Measurements from ENCODE around the gene LY9.

LY9 gene

DNA sequence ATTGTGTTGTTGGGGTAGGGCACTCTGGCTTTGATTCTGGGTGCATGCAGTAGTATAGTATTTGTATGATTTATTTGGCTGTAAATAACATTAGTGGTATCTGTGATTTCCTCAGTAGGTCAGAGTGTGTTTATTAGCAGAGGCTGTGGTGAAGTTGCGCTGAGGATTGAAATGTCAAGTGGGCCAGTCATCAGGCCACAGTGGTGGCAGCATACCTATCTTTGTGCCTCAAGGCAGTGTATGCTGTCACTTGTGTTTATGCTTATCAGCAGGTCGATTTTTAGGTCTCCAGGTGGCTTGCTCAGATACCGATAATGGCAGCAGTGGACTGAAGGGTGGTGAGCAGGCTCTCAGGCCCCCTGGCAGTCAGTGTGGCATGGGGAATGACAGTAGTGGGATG, 11.3 kb downstream of the LY9 start:
- no peak for DNase-seq

DNA sequence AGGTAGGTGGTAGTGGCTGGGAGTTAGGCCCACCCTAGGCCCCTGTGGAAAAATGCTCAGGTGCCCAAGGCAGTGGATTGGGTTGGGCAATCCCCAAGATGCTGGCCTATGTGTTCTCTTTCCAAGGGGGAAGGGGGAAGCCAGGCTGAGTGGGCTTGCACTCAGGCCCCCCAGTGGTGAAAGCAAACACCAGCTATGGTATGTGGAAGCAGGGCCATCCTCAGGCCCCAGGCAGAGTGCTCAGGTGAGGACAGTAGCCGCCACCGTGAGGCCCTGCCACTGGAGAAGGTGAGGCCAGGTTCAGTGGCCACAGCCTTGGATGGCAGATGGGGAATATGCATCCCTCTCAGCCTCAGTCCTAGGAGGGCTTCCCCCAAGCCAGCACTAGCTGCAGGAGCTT, 11.8 kb downstream of the LY9 start:
- DNase-seq, result no peak

DNA sequence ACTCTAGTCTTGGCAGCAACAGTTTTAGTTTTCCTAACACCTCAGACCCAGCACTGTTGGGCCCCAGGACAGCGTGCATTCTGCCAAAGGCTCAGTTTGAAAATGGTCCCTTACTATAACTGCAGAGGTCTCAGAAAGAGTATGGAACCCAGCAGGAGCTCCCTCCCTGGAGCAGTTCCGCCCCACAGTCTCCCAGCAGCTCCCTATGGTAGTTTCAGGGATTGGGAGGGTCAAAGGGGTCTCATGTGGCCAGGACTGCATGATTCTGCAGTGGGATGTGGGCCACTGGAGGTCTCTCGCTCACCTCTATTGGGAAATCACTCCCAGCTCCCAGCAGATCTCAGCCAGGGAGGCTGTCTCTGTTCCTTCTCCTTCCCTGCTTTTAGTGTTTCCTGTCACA, 12.3 kb downstream of the LY9 start:
- no peak for DNase-seq

DNA sequence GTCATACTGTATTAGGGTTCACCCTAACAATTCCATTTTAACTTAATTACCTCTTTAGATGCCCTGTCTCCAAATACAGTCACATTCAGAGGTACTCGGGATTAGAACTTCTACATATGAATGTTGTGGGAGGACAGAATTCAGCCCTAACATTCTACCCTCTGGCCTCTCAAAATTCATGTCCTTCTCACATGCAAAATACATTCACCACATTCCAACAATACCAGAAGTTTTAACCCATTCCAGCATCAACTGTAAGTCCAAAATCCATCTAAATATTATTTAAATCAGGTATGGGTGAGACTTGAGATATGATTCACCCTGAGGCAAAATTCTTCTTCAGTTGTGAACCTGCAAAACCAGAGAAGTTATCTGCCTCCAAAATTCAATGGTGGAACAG, 14.5 kb downstream of the LY9 start:
- no peak for DNase-seq

DNA sequence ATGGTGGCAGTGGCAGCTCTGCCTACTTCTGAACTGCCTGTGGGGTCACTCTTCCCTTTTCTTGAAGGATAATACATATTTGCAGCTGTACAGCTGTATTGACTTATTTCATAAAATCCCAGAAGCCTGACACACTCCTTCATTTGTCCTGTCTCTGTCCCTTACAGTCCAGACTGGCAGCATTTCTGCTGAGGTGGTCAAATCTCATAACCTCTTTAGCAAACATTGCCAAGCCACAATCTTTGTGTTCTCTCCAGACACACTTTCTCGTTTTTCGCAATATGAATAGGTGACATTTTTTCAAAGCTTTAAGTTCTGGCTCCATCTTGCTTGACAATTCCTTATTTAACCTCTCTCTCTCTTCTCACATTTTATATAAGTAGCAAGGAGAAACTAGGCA, 15.2 kb downstream of the LY9 start:
- no peak for DNase-seq

DNA sequence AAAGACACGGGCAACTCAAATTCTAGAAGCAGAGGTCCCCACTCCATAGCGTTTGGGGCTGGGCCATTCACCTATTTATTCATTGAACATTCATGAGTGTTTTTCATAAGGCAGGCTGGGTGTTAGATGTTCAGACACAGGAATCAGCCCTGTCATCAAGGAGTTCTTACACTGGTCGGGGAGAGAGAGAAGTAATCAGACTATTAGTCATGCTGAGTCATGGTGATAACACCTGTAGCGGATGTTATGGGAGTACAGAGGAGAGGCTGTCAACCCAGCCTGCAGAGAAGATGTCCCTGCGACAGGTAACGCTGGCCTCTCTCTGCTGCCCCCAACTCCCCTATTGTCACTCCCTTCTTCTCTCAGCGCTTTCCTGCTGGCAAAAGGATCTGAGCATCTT, 17.2 kb downstream of the LY9 start:
- peak; percentile 77 for DNase-seq

DNA sequence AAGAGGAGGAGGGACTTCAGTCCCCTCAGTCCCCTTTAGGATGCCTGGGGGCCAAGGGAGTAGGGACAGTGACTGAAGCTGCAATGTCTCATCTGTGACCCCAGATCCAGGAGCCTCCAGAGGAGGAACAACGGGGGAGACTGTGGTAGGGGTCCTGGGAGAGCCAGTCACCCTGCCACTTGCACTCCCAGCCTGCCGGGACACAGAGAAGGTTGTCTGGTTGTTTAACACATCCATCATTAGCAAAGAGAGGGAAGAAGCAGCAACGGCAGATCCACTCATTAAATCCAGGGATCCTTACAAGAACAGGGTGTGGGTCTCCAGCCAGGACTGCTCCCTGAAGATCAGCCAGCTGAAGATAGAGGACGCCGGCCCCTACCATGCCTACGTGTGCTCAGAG, 18.3 kb downstream of the LY9 start:
- DNase-seq, result no peak

DNA sequence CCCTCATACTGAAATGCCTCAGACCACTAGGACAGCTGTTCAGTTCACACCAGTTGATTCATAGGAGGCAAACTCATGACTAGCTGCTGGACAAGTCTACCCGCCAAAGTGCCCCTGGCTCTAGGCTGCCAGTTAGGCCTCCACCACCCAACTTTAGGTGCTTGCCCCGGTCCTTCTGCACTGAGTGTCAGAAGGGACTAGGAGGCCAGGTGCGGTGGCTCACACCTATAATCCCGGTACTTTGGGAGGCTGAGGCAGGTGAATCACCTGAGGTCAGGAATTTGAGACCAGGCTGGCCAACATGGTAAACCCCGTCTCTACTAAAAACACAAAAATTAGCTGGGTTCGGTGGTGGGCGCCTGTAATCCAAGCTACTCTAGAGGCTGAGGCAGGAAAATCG, 18.9 kb downstream of the LY9 start:
- no peak for DNase-seq

DNA sequence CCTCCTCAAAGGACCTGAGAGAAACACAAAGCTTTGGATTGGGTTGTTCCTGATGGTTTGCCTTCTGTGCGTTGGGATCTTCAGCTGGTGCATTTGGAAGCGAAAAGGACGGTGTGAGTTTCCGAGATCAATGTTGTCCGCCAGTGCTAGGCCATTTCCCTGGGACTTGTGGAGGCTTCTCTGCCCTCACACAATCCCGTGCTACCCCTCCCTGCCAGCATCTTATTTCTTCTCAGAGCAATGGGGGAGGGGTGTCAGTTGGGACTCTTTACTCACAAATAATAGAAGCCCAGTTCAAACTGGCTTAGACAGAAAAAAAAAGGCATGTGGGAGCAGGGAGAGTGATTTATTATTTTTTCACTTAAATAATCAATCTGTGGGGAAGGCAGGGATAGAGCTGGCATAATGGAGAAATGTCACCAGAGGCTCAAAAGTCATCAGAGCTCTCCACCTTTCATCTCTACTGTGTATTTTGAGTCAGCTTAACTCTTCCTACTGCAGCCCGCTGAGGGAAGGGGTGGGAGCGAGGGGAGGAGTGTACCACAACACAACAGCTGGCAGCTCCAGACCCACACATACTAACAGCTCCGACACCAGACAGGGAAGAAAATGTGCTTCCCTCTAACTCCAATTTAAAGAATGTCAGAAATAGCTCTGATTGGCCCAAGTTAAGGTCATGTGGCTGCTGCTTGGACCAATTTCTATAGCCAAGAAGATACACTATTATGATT, 22.4 kb downstream of the LY9 start:
- no peak for DNase-seq

DNA sequence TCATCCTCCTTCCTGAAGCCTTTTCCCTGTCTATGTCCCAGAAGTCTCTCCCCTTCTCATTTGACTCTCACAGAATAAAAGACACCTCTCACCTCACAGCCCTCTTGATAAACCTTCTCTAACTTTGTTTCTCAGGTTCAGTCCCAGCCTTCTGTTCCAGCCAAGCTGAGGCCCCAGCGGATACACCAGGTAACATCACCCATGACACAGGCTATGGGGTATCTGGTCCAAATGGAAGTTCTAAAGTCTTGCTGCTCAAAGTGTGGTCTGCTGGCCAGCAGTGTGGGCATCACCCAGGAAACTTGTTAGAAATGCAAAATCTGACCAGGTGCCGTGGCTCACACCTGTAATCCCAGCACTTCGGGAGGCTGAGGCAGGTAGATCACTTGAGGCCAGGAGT, 23.2 kb downstream of the LY9 start:
- no peak for DNase-seq

DNA sequence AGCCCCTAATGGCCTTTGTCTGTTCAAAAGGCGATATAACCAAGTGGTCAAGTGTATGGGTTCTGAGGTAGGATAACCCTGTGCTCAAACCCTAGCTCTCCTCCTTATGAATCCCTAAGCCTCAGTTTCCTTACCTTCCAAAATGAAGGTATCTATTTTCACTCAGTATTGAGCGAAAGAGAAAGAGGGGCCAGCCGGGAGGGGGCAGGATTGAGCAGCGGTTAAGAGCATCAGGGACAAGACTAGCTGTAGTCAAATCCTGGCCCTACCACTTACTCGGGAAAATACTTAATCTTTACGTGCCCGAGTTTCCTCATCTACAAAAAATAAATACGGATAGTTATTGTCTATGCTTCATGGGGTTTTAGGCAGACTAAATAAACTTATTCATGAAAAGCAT, 25.7 kb downstream of the LY9 start:
- DNase-seq, result no peak

DNA sequence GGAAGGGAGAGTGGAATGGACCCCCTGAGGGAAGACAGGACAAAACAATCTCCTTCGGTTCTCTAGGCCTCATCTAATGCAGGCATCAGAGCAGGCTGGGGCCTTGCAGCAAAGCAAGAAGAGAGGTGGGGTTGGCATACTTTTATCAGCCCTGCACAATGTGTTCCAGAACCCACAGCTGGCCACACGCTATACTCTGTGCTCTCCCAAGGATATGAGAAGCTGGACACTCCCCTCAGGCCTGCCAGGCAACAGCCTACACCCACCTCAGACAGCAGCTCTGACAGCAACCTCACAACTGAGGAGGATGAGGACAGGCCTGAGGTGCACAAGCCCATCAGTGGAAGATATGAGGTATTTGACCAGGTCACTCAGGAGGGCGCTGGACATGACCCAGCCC, 27.3 kb downstream of the LY9 start:
- DNase-seq, result no peak

DNA sequence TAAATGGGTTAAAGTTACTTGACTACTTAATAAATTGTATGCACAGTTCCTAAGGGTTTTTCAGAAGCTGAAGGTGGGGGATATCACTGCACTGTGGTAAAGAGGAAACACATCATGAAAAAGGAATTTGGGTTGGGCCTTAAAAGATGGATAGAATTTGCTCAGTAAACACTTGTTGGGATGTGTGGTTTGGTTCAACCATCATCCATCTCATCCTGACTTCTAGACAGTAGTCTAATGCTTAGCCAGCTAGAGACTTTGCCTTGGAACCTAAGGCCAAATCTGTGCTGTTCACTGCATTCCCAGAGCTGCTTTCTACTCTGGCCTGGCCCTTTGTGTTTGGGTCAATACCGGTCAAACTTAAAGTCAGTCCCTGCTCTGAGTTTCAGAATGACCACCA, 30.6 kb downstream of the LY9 start:
- peak; percentile 91 for DNase-seq

DNA sequence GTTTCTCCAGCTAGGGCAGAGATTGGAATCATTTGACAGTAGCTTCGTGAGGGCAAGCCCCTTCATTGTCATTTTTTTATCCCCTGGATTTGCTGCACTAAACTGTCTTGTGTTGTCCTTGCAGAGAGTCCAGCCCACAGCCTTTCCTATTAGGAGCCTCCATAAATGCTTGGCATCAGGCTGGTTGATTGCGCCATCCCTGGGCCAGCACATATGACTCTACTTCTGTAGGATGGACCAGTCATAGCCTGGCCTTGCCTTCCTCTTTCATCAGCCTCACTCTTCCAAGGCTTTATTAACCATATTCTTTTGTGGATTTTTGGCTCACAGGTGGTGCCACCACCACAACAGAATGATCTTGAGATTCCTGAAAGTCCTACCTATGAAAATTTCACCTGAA, 31.4 kb downstream of the LY9 start:
- peak; percentile 64 for DNase-seq

DNA sequence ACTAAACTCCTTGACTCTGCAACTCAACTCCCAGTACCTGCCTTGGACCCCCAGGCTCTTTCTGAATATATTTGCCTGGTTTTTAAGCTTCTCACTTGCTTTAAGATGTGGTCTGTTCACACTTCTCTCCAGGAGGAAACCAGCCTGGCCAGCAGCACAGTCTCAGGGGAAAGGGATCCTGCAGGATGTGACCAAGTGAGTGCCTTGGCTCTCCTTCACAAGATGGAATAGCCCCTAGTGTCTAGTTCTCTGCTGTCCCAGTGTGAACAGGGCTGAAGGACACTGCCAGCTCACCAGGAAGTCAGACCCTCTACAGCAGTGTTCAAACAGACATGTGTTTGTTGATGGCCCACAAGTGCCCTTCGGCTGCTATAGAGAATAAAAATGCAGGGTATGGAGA, 33.8 kb downstream of the LY9 start:
- DNase-seq, result no peak

DNA sequence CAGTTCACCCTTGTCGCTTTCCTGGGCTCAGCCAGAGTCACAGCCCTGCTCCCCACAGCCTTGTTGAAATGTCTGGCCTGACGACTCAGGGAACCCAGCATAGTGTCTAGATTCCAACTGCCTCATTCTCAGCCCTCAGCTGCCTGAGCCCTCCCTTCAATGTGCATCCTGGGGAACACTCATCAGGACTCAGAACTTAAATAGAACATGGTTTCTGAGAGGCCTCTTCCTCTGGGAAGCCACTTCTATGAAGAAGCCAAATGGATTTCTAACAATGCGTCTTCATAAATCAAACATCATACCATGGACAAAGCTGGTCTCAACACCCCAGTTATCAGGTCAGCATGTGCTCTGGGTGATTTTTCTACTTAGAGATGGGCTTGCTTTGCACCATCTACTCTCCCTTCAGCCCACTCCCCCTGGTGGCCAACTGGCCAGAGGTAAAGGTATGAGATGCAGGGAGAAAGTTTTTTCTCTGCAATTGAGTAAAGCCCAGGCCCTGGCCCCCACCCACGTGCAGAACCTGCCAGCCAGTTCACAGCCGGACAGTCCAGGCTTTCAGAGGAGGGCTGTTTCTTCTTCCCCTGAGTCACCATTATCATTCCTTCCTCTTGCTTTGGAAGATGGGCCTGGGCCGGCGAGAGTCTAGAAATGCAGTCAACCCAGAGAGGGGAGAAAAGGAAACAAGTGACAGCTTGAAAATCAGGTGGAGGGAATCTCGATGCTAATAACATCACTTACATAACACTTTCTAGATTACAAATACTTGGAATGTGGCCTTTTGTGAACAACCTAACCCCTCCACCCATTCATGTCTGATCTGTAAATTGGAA, 34.6 kb downstream of the LY9 start:
- DNase-seq, result peak; percentile 61

DNA sequence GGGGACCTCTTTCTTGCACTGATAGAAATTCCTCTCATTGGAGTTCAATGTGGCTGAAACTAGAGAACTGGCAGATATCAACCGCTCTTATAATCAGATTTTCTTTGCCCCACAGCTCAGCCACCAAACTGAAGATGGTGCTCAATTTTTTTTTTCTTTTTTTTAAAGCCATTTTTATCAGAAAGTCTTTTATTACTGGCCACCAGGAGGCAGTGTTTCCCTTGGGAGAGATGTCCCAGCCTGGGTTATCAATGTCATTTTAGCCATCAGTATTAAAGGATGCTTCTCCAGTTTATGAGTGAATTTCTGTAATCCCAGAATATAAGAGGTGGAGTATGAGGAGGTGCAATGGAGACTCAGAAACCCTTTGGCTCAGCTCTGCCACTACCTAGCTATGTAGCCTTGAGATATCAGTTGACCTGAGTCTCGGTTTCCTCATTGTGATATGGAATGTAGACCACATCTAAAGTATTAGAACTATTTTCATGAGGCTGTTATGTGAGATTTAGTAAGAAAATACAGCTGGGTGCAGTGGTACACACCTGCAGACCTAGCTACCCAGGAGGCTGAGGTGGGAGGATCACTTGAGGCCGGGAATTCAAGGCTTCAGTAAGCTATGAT, 39.1 kb downstream of the LY9 start:
- peak; percentile 28 for DNase-seq

DNA sequence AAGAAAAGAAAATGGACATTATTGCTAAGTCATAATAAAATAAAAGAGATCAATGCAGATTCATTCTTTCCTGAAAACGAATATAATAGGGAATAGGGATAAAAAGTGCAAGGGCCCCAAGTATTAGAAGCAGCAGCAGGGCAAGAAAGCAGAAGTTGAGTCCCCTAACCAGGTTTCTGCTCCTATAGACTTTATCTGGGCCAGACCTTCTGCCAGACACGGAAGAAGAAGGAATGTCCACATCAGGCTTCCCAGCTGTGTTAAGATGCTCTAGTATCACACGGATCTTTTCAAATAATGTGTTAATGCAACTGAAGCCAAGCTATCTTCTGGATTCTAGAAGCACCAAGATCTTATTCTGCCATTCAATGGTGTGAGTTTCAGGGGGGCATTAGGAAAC, 39.8 kb downstream of the LY9 start:
- no peak for DNase-seq

DNA sequence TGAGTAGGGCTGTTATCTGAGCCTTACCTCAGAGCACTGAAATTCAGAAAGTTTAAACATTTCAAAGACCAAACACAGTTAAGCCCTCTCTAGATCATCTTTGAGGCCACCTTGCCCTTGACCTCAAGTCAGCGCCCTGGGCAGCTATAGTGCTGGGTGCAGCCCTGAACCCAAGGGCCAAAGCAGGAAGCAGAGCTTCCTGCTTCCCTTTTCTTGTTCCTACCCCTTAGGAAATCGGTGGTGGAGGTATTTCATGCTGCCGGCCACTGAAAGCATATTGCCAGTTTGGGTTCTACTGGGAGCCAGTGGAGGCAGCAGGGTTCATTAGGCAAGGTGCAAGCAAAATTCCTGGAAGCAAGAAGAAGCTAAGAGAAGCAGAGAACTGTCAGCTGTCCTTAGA, 40.6 kb downstream of the LY9 start:
- DNase-seq, result no peak

DNA sequence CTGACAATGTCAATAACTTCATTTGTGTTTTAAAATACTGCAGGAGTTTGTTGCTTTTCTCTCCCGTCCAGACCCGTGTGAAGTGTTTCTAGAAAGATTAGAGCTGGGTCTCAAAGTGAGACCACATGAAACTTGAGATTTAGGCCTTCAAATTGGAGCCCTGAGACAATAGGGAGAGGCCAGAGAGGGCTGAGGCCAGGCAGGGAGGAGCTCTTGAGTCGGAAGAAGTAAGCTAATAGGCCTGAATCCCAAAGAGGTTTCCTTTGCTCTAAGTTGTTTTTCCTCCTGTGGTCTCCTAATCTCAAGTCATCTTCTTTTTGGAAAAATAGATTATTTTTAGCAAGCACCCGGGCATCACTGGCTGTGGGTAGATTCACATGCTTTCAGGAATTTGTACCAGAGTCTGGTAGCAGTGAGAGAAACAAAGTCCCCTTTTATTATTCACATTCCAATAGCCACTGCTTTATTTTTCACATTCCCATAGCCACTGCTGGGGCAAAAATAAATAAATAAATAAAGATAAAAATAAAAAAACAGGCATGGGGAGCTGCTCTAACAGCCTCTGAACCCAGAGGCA, 41.1 kb downstream of the LY9 start:
- DNase-seq, result no peak

DNA sequence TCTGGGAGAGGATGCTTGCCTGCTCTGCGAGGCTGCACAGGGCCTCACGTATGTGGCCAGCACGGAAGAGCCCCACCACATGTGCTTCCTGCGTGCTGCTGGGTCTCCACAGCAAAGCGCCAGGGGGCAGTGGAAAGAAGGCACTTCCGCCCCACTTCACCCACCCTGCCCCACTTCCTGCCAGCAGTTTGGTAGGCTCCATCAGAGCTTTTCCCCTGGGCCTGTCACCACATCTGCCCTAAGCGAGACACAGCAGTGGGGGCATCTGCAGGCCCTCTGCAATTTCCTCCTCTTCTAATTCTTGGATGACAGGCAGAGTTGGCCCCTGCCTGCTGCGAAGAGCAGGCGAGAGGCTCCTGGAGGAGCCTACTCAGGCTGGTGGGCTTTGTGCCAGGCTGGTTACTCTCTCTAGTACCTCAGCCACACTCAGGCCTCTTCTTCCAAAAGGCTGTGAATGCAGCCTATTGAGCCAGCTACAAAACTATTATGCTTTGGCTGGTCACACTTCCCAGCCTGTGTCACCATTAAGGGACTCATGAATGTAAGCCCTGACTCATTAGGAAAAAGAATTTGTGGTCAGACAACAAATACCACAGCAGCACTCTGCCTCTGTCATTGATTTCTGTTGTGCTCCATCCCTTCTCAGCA, 41.7 kb downstream of the LY9 start:
- DNase-seq, result no peak

DNA sequence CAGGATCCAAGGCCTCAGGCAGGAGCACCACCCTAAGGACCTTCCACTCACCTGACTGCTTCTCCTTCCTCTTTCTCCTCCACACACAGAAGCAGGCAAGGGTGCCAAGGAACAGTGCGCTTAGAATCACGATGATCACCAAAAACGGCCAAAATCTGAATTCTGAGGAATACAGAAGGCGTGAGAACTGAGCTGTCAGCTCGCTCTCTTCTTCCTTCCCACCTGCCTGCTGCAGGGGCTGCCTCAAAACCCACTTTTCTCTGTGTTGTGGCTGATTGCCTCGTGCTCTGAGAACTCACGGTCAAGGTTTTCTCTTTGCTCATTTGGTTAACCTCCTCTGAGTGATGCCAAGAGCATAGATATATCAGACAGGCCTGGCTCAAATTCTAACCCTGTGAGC, 42.9 kb downstream of the LY9 start:
- DNase-seq, result no peak

DNA sequence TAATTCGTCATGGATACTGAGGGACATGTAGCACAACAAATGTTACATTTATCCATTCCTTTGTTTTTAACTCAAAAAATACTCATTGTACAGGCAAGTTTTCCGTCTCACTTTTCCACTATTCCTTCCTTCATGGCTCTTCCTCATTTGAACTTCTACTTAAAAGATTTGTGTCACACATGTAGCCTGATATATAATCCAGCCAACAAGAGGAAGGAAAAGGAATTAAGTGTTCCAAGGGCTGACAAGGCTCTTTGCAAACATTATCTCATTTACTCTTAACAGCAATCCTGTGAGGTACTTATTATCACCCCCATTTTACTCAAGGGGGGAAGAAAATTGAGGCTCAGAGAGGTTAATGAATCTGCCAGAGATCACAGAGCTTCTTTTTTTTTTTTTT, 43.8 kb downstream of the LY9 start:
- no peak for DNase-seq

Measured in NCI-H226 (cell line).